ENCODE results near the gene OSBPL3. TPM values are rescaled to one million over a fixed set of nuclear protein-coding genes. Genes with fewer than 3 reads are reported as not detected.

OSBPL3 gene
- total RNA-seq, 1 donor from 2014 or later = 93.7 TPM

GRCh38 chr7:24760968-24761367 lies 219.0 kb downstream of the OSBPL3 start:
- intact Hi-C loops (cut with micrococcal nuclease) = no loop called here
- Mint-ChIP-seq H3K9me3 (peaks cover 3% of the 10 kb centered on the region), H3K4me3 (no peak overlapping the region), H3K4me1 (peaks cover 19% of the 10 kb centered on the region), H3K27me3 (peaks cover 53% of the 10 kb centered on the region), H3K27ac (no peak overlapping the region), H3K36me3 (ENCODE audit: low read depth) (peaks cover 2% of the 10 kb centered on the region)
- no peak for DNase-seq

- Mint-ChIP-seq H3K27me3 (peaks cover 36% of the 10 kb centered on the region), H3K36me3 (ENCODE audit: low read depth) (peaks cover 2% of the 10 kb centered on the region), H3K4me1 (peaks cover 32% of the 10 kb centered on the region), H3K9me3 (peaks cover 3% of the 10 kb centered on the region), H3K4me3 (peak within 1 kb of the TSS; percentile 94), H3K27ac (peak within 1 kb of the TSS; percentile 84)
- DNase-seq = peak; percentile 86
- intact Hi-C loops (cut with micrococcal nuclease) = loop anchor here (2.0 to 10.0 kb wide), 6 partner anchors 29 to 1283 kb away; partner anchors contain the start of genes IGF2BP3 and OSBPL3
Observed at GRCh38 chr7:24757353-24758275, 222.4 kb downstream of the OSBPL3 start, which contains the start of gene GSDME. GSDME (minus strand) TSS chr7:24757464; CDS start chr7:24749774, 7,690 bp downstream.

GRCh38 chr7:24756545-24757352 lies 223.2 kb downstream of the OSBPL3 start:
- peaks cover 34% of the 10 kb centered on the region for H3K4me1 Mint-ChIP-seq
- H3K4me3 Mint-ChIP-seq = peak overlapping the region; percentile 94
- H3K27ac Mint-ChIP-seq = peak overlapping the region; percentile 84
- peaks cover 38% of the 10 kb centered on the region for H3K27me3 Mint-ChIP-seq
- H3K36me3 Mint-ChIP-seq (ENCODE audit: low read depth) = peaks cover 2% of the 10 kb centered on the region
- DNase-seq = peak; percentile 78
- intact Hi-C loops (cut with micrococcal nuclease) = loop anchor here (2.0 to 10.0 kb wide), 6 partner anchors 30 to 1282 kb away; partner anchors contain the start of genes IGF2BP3 and OSBPL3
- peaks cover 3% of the 10 kb centered on the region for H3K9me3 Mint-ChIP-seq

- peak; percentile 79 for DNase-seq
- peaks cover 34% of the 10 kb centered on the region for H3K4me1 Mint-ChIP-seq
- intact Hi-C loops (cut with micrococcal nuclease) = loop anchor here (1.0 to 10.0 kb wide), 11 partner anchors 14 to 1281 kb away; partner anchors contain the start of genes IGF2BP3 and OSBPL3
- H3K27ac Mint-ChIP-seq = peak overlapping the region; percentile 84
- H3K4me3 Mint-ChIP-seq = peak overlapping the region; percentile 94
- H3K9me3 Mint-ChIP-seq = no peaks in the 10 kb centered on the region
- H3K36me3 Mint-ChIP-seq (ENCODE audit: low read depth) = peaks cover 2% of the 10 kb centered on the region
- peaks cover 38% of the 10 kb centered on the region for H3K27me3 Mint-ChIP-seq
Observed at GRCh38 chr7:24755541-24756407, 224.2 kb downstream of the OSBPL3 start.

- peaks cover 34% of the 10 kb centered on the region for H3K4me1 Mint-ChIP-seq
- H3K4me3 Mint-ChIP-seq = peak overlapping the region; percentile 94
- H3K27me3 Mint-ChIP-seq = peaks cover 34% of the 10 kb centered on the region
- H3K27ac Mint-ChIP-seq = peak overlapping the region; percentile 84
- intact Hi-C loops (cut with micrococcal nuclease) = loop anchor here (1.0 to 10.0 kb wide), 9 partner anchors 14 to 1280 kb away; partner anchors contain the start of genes IGF2BP3 and OSBPL3
- H3K9me3 Mint-ChIP-seq = peaks cover 1% of the 10 kb centered on the region
- H3K36me3 Mint-ChIP-seq (ENCODE audit: low read depth) = peaks cover 2% of the 10 kb centered on the region
- DNase-seq = no peak
Observed at GRCh38 chr7:24754906-24755506, 225.0 kb downstream of the OSBPL3 start.

GRCh38 chr7:24752073-24752800 lies 227.7 kb downstream of the OSBPL3 start:
- intact Hi-C loops (cut with micrococcal nuclease) = loop anchor here (10.0 kb wide), 1 partner anchor 1277 kb away; the partner anchor contains the start of gene IGF2BP3
- peaks cover 29% of the 10 kb centered on the region for H3K4me1 Mint-ChIP-seq
- H3K27me3 Mint-ChIP-seq = peaks cover 18% of the 10 kb centered on the region
- no peak for DNase-seq
- peaks cover 3% of the 10 kb centered on the region for H3K36me3 Mint-ChIP-seq (ENCODE audit: low read depth)
- no peak overlapping the region for H3K27ac Mint-ChIP-seq
- H3K9me3 Mint-ChIP-seq = peaks cover 4% of the 10 kb centered on the region
- no peak overlapping the region for H3K4me3 Mint-ChIP-seq

- DNase-seq = no peak
- Mint-ChIP-seq H3K27me3 (peaks cover 14% of the 10 kb centered on the region), H3K36me3 (ENCODE audit: low read depth) (peaks cover 3% of the 10 kb centered on the region), H3K27ac (no peak overlapping the region), H3K9me3 (peaks cover 4% of the 10 kb centered on the region), H3K4me3 (no peak overlapping the region), H3K4me1 (peaks cover 25% of the 10 kb centered on the region)
- intact Hi-C loops (cut with micrococcal nuclease) = loop anchor here (10.0 kb wide), 1 partner anchor 1277 kb away; the partner anchor contains the start of gene IGF2BP3
Observed at GRCh38 chr7:24751484-24751883, 228.5 kb downstream of the OSBPL3 start.

GRCh38 chr7:24750441-24751055 lies 229.4 kb downstream of the OSBPL3 start:
- H3K36me3 Mint-ChIP-seq (ENCODE audit: low read depth) = peaks cover 3% of the 10 kb centered on the region
- peaks cover 16% of the 10 kb centered on the region for H3K4me1 Mint-ChIP-seq
- peaks cover 4% of the 10 kb centered on the region for H3K9me3 Mint-ChIP-seq
- H3K27ac Mint-ChIP-seq = no peak overlapping the region
- intact Hi-C loops (cut with micrococcal nuclease) = loop anchor here (10.0 kb wide), 1 partner anchor 1276 kb away; the partner anchor contains the start of gene IGF2BP3
- no peak overlapping the region for H3K4me3 Mint-ChIP-seq
- H3K27me3 Mint-ChIP-seq = peaks cover 14% of the 10 kb centered on the region
- DNase-seq = no peak

- H3K27ac Mint-ChIP-seq = no peak overlapping the region
- H3K9me3 Mint-ChIP-seq = peaks cover 4% of the 10 kb centered on the region
- H3K27me3 Mint-ChIP-seq = peaks cover 14% of the 10 kb centered on the region
- no peak for DNase-seq
- peaks cover 3% of the 10 kb centered on the region for H3K36me3 Mint-ChIP-seq (ENCODE audit: low read depth)
- H3K4me3 Mint-ChIP-seq = no peak overlapping the region
- H3K4me1 Mint-ChIP-seq = peaks cover 3% of the 10 kb centered on the region
- intact Hi-C loops (cut with micrococcal nuclease) = no loop called here
Observed at GRCh38 chr7:24748521-24748920, 231.5 kb downstream of the OSBPL3 start.

Data from activated CD4-positive, alpha-beta T cell treated with anti-CD3 and anti-CD28 coated beads, Interleukin-2, amount 10 ng/mL, durations not matched to agents 24 days and 14 days (primary cell).